HG02798 (cell line): Measurements from ENCODE around the gene MRGPRF.

Experiments
- ATAC-seq: cut with Tn5 transposase; IDR thresholded peaks from one replicate; pipeline ENCODE4 v1.9.1; 2021; ENCODE audit warnings: mild to moderate bottlenecking; ENCODE audit not compliant: unreplicated experiment, poor library complexity

MRGPRF gene

GRCh38 chr11:69051381-69052342 is 38.6 kb upstream of the MRGPRF start:
- no peak for ATAC-seq

- ATAC-seq, result no peak
Measured at GRCh38 chr11:69050592-69051380, 37.7 kb upstream of the MRGPRF start.

GRCh38 chr11:69049490-69049867 is 36.4 kb upstream of the MRGPRF start:
- ATAC-seq, result no peak

GRCh38 chr11:69048694-69049489 is 35.8 kb upstream of the MRGPRF start, which contains the start of gene TPCN2:
Gene TPCN2, plus strand, starts transcription at chr11:69048932. Its CDS starts 66 bp downstream, at chr11:69048998.
- peak; percentile 90 for ATAC-seq

- ATAC-seq, result no peak
Measured at GRCh38 chr11:69048031-69048693, 35.1 kb upstream of the MRGPRF start.

- no peak for ATAC-seq
Measured at GRCh38 chr11:69044111-69045013, 31.3 kb upstream of the MRGPRF start.

- ATAC-seq, result no peak
Measured at GRCh38 chr11:69041516-69041915, 28.5 kb upstream of the MRGPRF start.

- ATAC-seq, result no peak
Measured at GRCh38 chr11:69040581-69041260, 27.7 kb upstream of the MRGPRF start.

GRCh38 chr11:69040051-69040450 is 27.0 kb upstream of the MRGPRF start:
- ATAC-seq, result no peak

- ATAC-seq, result no peak
Measured at GRCh38 chr11:69039501-69039900, 26.5 kb upstream of the MRGPRF start.

GRCh38 chr11:69037544-69037943 is 24.5 kb upstream of the MRGPRF start:
- no peak for ATAC-seq

- ATAC-seq, result no peak
Measured at GRCh38 chr11:69037074-69037473, 24.0 kb upstream of the MRGPRF start.

GRCh38 chr11:69035946-69036340 is 22.9 kb upstream of the MRGPRF start:
- no peak for ATAC-seq

- ATAC-seq, result no peak
Measured at GRCh38 chr11:69035150-69035945, 22.3 kb upstream of the MRGPRF start.

- no peak for ATAC-seq
Measured at GRCh38 chr11:69034123-69034867, 21.2 kb upstream of the MRGPRF start.

- no peak for ATAC-seq
Measured at GRCh38 chr11:69033431-69033830, 20.4 kb upstream of the MRGPRF start.

GRCh38 chr11:69032833-69033232 is 19.8 kb upstream of the MRGPRF start:
- no peak for ATAC-seq
